ENCODE measurements around the gene SPAG6.

Gene SPAG6

GRCh38 chr10:22386503-22386902, 41.2 kb downstream of the SPAG6 start (continued):
- no peak for TF ChIP-seq ZC3H10 (CRISPR knock-in tag; IDR thresholded peaks at IDR 0.05)
- no peak for TF ChIP-seq ZFP3 (CRISPR knock-in tag; IDR thresholded peaks at IDR 0.05)
- no peak for TF ChIP-seq TOX (CRISPR knock-in tag; IDR thresholded peaks at IDR 0.05; ENCODE audit: borderline replicate concordance)
- no peak for TF ChIP-seq GLIS3 (CRISPR knock-in tag; IDR thresholded peaks at IDR 0.05)
- no peak for TF ChIP-seq BACH2 (CRISPR knock-in tag; IDR thresholded peaks at IDR 0.05; ENCODE audit: borderline replicate concordance)
- no peak for TF ChIP-seq CREB5 (CRISPR knock-in tag; IDR thresholded peaks at IDR 0.05; ENCODE audit: low read depth)
- TF ChIP-seq ZFP30 (CRISPR knock-in tag; IDR thresholded peaks at IDR 0.05) = no peak
- no peak for TF ChIP-seq TSHZ2 (CRISPR knock-in tag; IDR thresholded peaks at IDR 0.05)
- TF ChIP-seq ISL1 (CRISPR knock-in tag; IDR thresholded peaks at IDR 0.05) = no peak

GRCh38 chr10:22389856-22390589, 44.7 kb downstream of the SPAG6 start:
- no peak for TF ChIP-seq POU6F1 (CRISPR knock-in tag; IDR thresholded peaks at IDR 0.05; ENCODE audit: borderline replicate concordance, low read depth)
- TF ChIP-seq RARB (CRISPR knock-in tag; IDR thresholded peaks at IDR 0.05) = no peak
- no peak for TF ChIP-seq BACH2 (CRISPR knock-in tag; IDR thresholded peaks at IDR 0.05; ENCODE audit: borderline replicate concordance)
- no peak for TF ChIP-seq TSHZ2 (CRISPR knock-in tag; IDR thresholded peaks at IDR 0.05)
- TF ChIP-seq OSR1 (CRISPR knock-in tag; IDR thresholded peaks at IDR 0.05) = no peak
- TF ChIP-seq CREB5 (CRISPR knock-in tag; IDR thresholded peaks at IDR 0.05; ENCODE audit: low read depth) = no peak
- no peak for TF ChIP-seq ESRRG (CRISPR knock-in tag; IDR thresholded peaks at IDR 0.05)
- no peak for TF ChIP-seq ZC3H10 (CRISPR knock-in tag; IDR thresholded peaks at IDR 0.05)
- TF ChIP-seq CSRNP3 (CRISPR knock-in tag; IDR thresholded peaks at IDR 0.05) = no peak
- no peak for TF ChIP-seq ZFP3 (CRISPR knock-in tag; IDR thresholded peaks at IDR 0.05)
- no peak for TF ChIP-seq ZFP30 (CRISPR knock-in tag; IDR thresholded peaks at IDR 0.05)
- no peak for TF ChIP-seq ZNF565 (CRISPR knock-in tag; conservative IDR thresholded peaks at IDR 0.05; ENCODE audit: low read depth)
- no peak for TF ChIP-seq ZNF8 (CRISPR knock-in tag; IDR thresholded peaks at IDR 0.05)
- TF ChIP-seq ISL1 (CRISPR knock-in tag; IDR thresholded peaks at IDR 0.05) = no peak
- TF ChIP-seq PPARA (CRISPR knock-in tag; IDR thresholded peaks at IDR 0.05; ENCODE audit: borderline replicate concordance) = no peak
- TF ChIP-seq CSDC2 (CRISPR knock-in tag; IDR thresholded peaks at IDR 0.05) = no peak
- ATAC-seq = no peak

Measured in SK-N-SH treated with all-trans-retinoic acid at 6 μM for 48 hours (cell line).